Ovary (tissue), 9 donors: ENCODE measurements around the gene DNAJB4. TPM values are rescaled to one million over a fixed set of nuclear protein-coding genes. Genes with fewer than 3 reads are reported as not detected.

Experiments
- polyA plus RNA-seq, 2 donors: library from polyadenylated mRNA; stranded (reverse); fragments of 200-250 nt in 1 of 2; fragments of 350-450 nt in 1 of 2; fragmentation: Illumina TruSeq in 1 of 2; extraction: RNeasy Lipid Tissue Mini Kit (QIAGEN cat#74804) in 1 of 2; gene quantifications; one replicate each; pipeline ENCODE4 v1.2.3, GENCODE V29; 2013 to 2014
- small RNA-seq: library from RNA; depleted of rRNA; stranded (forward); fragments of <200 nt; gene quantifications from one replicate; pipeline ENCODE3, GENCODE V24; 2016
- total RNA-seq, 7 donors: library from RNA; depleted of rRNA in 2 of 7; stranded (reverse); fragments of >200 nt in 2 of 7; fragmentation: NEBNext Ultra II Directional in 3 of 7; extraction: Animal tissue kit (Norgen Biotek cat#: 25700) in 3 of 7; gene quantifications; one replicate each; pipeline versions ENCODE4 v1.1.0 to v1.2.4, GENCODE V29; 2016 to 2023
- donor health status: DM: no; HTN: no; CAD: no; lungs with moderate emphysema.
- donor health status: DM: no; HTN: no; CAD: no.
- donor health status: Bipolar disorder and iron deficiency.
- donor health status: DM: yes; HTN: yes; CAD: no.
- donor health status: DM: no; HTN: no; CAD: no.
- donor health status: DM: yes; HTN: yes; CAD: no.

Gene DNAJB4
- total and polyA plus RNA-seq, 9 donors, result 18.7 to 48.6 (median 23.8) TPM

Small RNA genes lying within 50 kb of the gene (small RNA-seq; reads per million reads assigned to genes)
- gene AC103591.3, result not detected

Other genes starting within 250 kb of the DNAJB4 start
- 10 to 100 TPM; 46.7 to 63.2 (median 54.2) TPM for gene USP33, start 245.1 kb upstream of the DNAJB4 start, total RNA-seq
- 10 to 100 TPM; 24.0 to 47.2 TPM for gene USP33, start 245.1 kb upstream of the DNAJB4 start, polyA plus RNA-seq
- gene MIGA1, start 225.3 kb upstream of the DNAJB4 start, total RNA-seq, result 10 to 100 TPM; 11.3 to 24.0 (median 19.0) TPM
- 1 to 10 TPM; 6.5 to 8.7 TPM for gene MIGA1, start 225.3 kb upstream of the DNAJB4 start, polyA plus RNA-seq
- 10 to 100 TPM in 3 of 7 donors, 1 to 10 TPM in 4; 2.4 to 21.5 (median 8.7) TPM for gene NEXN, start 116.3 kb upstream of the DNAJB4 start, total RNA-seq
- 10 to 100 TPM; 13.3 to 66.2 TPM for gene NEXN, start 116.3 kb upstream of the DNAJB4 start, polyA plus RNA-seq
- gene FUBP1, start 25.9 kb upstream of the DNAJB4 start, total RNA-seq, result 100 to 1,000 TPM in 5 of 7 donors, 10 to 100 TPM in 2; 95.6 to 169 (median 149) TPM
- 100 to 1,000 TPM in 1 of 2 donors, 10 to 100 TPM in 1; 78.8 to 106 TPM for gene FUBP1, start 25.9 kb upstream of the DNAJB4 start, polyA plus RNA-seq
- gene GIPC2, start 41.0 kb downstream of the DNAJB4 start, total RNA-seq, result 1 to 10 TPM; 1.8 to 5.7 (median 3.3) TPM
- 1 to 10 TPM; 2.1 to 2.7 TPM for gene GIPC2, start 41.0 kb downstream of the DNAJB4 start, polyA plus RNA-seq